Measurements from ENCODE around the gene ANO4. TPM values are rescaled to one million over a fixed set of nuclear protein-coding genes. Genes with fewer than 3 reads are reported as not detected.
A peak's percentile ranks its signal among the peaks of the same experiment; 100 is the strongest.

Gene ANO4
- total RNA-seq, 2 donors from 2014 or later, result 3.4 to 4.0 TPM

DNA sequence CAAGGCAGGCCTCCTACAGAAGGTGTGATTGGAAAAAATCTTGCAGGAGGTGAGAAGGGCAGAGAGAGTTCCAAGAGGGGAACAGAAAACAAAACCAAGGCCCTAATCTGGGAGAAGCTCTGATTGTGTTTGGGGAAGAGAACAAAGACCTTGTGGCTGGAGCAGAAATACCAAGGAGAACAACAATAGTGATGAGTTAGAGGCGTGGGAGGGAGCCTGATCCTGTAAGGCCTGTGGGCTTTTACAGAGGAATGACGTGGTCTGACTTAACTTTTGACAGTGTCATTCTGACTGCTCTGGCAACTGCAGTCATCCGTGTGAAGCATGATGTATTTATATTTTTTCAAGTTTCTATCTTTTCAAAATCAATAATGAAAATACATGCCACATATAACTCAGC is 200.6 kb downstream of the ANO4 start:
- Mint-ChIP-seq H3K4me1 (peaks cover 16% of the 10 kb centered on the region), H3K4me3 (no peak overlapping the region), H3K36me3 (ENCODE audit: low read depth) (no peaks in the 10 kb centered on the region), H3K27ac (peak overlapping the region; percentile 92), H3K27me3 (ENCODE audit: insufficient read depth) (no peaks in the 10 kb centered on the region), H3K9me3 (peaks cover 2% of the 10 kb centered on the region)
- Histone ChIP-seq H3K9ac (ENCODE audit: extremely low read depth, low read length, poor library complexity, severe bottlenecking) (no peak overlapping the region), H3K27me3 (ENCODE audit: control insufficient read depth, insufficient read depth, low read length, poor library complexity, severe bottlenecking) (no peaks in the 10 kb centered on the region), H3K4me3 (ENCODE audit: low read length) (peak overlapping the region; percentile 15), H3K27ac (ENCODE audit: low read depth, low read length) (peak overlapping the region; percentile 1), H3K9me3 (ENCODE audit: control insufficient read depth, low read length) (no peaks in the 10 kb centered on the region), H3K36me3 (ENCODE audit: control insufficient read depth, insufficient read depth, low read length) (no peaks in the 10 kb centered on the region), H3K4me1 (ENCODE audit: control insufficient read depth, insufficient read depth, low read length) (peaks cover 5% of the 10 kb centered on the region)
- WGBS, 2 experiments (ENCODE audit: insufficient coverage in 1 of 2, insufficient read length in 1 of 2), result 24 to 45% methylated on average over 2 of the region's 3 CpGs
- TF ChIP-seq, protein P1, sequence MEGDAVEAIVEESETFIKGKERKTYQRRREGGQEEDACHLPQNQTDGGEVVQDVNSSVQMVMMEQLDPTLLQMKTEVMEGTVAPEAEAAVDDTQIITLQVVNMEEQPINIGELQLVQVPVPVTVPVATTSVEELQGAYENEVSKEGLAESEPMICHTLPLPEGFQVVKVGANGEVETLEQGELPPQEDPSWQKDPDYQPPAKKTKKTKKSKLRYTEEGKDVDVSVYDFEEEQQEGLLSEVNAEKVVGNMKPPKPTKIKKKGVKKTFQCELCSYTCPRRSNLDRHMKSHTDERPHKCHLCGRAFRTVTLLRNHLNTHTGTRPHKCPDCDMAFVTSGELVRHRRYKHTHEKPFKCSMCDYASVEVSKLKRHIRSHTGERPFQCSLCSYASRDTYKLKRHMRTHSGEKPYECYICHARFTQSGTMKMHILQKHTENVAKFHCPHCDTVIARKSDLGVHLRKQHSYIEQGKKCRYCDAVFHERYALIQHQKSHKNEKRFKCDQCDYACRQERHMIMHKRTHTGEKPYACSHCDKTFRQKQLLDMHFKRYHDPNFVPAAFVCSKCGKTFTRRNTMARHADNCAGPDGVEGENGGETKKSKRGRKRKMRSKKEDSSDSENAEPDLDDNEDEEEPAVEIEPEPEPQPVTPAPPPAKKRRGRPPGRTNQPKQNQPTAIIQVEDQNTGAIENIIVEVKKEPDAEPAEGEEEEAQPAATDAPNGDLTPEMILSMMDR (conservative IDR thresholded peaks at IDR 0.05), result no peak
- peak; percentile 69 for DNase-seq

DNA sequence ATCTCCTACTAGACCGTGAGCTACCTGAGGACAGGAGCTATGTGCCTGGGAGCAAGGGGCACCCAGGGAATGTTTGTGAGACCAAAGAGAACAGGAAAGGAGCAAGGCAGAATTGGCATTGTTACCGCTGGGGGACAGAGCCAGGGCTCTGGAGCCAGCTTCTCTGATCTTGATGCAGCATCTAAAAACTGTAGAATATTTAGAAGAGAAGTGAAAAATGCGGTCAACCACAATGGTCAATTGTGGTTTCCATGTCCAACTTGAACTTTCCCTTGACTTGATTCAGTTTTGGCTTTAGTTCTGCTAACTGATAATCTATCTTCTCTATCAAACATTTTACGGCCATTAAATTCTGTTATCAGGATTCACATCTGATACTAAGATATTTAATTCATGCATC is 201.2 kb downstream of the ANO4 start:
- no peak for DNase-seq
- Mint-ChIP-seq H3K4me3 (no peak overlapping the region), H3K4me1 (peaks cover 16% of the 10 kb centered on the region), H3K27ac (no peak overlapping the region), H3K27me3 (ENCODE audit: insufficient read depth) (no peaks in the 10 kb centered on the region), H3K36me3 (ENCODE audit: low read depth) (no peaks in the 10 kb centered on the region), H3K9me3 (peaks cover 2% of the 10 kb centered on the region)
- Histone ChIP-seq H3K36me3 (ENCODE audit: control insufficient read depth, insufficient read depth, low read length) (no peaks in the 10 kb centered on the region), H3K9me3 (ENCODE audit: control insufficient read depth, low read length) (no peaks in the 10 kb centered on the region), H3K4me3 (ENCODE audit: low read length) (peak overlapping the region; percentile 15), H3K27me3 (ENCODE audit: control insufficient read depth, insufficient read depth, low read length, poor library complexity, severe bottlenecking) (no peaks in the 10 kb centered on the region), H3K4me1 (ENCODE audit: control insufficient read depth, insufficient read depth, low read length) (peaks cover 5% of the 10 kb centered on the region), H3K9ac (ENCODE audit: extremely low read depth, low read length, poor library complexity, severe bottlenecking) (no peak overlapping the region), H3K27ac (ENCODE audit: low read depth, low read length) (no peak overlapping the region)
- WGBS, 2 experiments (ENCODE audit: insufficient coverage in 1 of 2, insufficient read length in 1 of 2), result 94% methylated on average over 3 to 4 of the region's 4 CpGs
- TF ChIP-seq, protein P1 (conservative IDR thresholded peaks at IDR 0.05), result no peak

DNA sequence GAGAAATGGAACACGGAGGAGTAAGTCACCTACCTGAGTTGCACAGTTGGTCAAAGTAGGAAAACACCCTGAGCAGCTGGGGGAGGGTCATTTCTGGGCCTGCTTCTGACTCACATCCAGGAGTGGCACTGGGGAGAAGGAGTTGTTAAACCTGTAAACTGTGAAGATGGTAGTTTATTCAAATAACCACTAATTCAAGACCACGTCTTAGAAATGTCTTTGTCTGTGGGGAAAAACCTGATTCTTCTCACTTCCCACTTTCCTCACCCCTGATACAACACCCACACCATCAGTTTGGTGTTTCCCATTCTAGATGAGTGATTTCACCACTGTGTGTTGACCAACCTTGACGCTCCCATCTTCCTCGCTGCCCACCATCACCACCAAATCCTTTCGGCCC is 207.1 kb downstream of the ANO4 start:
- H3K4me1 ChIP-seq (ENCODE audit: control insufficient read depth, insufficient read depth, low read length), result no peaks in the 10 kb centered on the region
- no peak overlapping the region for H3K4me3 ChIP-seq (ENCODE audit: low read length)
- TF ChIP-seq, protein P1 (conservative IDR thresholded peaks at IDR 0.05), result no peak
- Mint-ChIP-seq H3K4me1 (peaks cover 2% of the 10 kb centered on the region), H3K4me3 (no peak overlapping the region), H3K9me3 (no peaks in the 10 kb centered on the region), H3K27ac (no peak overlapping the region), H3K27me3 (ENCODE audit: insufficient read depth) (no peaks in the 10 kb centered on the region), H3K36me3 (ENCODE audit: low read depth) (no peaks in the 10 kb centered on the region)
- H3K27ac ChIP-seq (ENCODE audit: low read depth, low read length), result no peak overlapping the region
- WGBS, 2 experiments (ENCODE audit: insufficient coverage in 1 of 2, insufficient read length in 1 of 2), result 93 to 97% methylated on average over 4 to 5 of the region's 5 CpGs
- H3K9me3 ChIP-seq (ENCODE audit: control insufficient read depth, low read length), result no peaks in the 10 kb centered on the region
- no peak overlapping the region for H3K9ac ChIP-seq (ENCODE audit: extremely low read depth, low read length, poor library complexity, severe bottlenecking)
- no peaks in the 10 kb centered on the region for H3K36me3 ChIP-seq (ENCODE audit: control insufficient read depth, insufficient read depth, low read length)
- DNase-seq, result no peak
- no peaks in the 10 kb centered on the region for H3K27me3 ChIP-seq (ENCODE audit: control insufficient read depth, insufficient read depth, low read length, poor library complexity, severe bottlenecking)

Measured in endodermal cell (in vitro differentiated cells).